Loucy (cell line): ENCODE measurements around the gene LUC7L3.

ENCODE experiments used
- H2AFZ ChIP-seq: fragments of 200-600 bp; sonication (generic); 2 replicates; pipeline ENCODE4 v1.6.0; 2016; ENCODE audit warnings: antibody characterized with exemption, mild to moderate bottlenecking, low read length, moderate library complexity
- H3F3A ChIP-seq: fragments of 200-600 bp; 2 replicates; pipeline ENCODE4 v1.6.0; 2016; ENCODE audit warnings: antibody characterized with exemption, low read depth, mild to moderate bottlenecking
- H3K27me3 ChIP-seq: fragments of 200-600 bp; sonication (generic); 2 replicates; pipeline ENCODE4 v1.6.1; 2014; ENCODE audit warnings: low read length, mild to moderate bottlenecking; ENCODE audit not compliant: insufficient read depth, poor library complexity, severe bottlenecking
- H3K36me3 ChIP-seq: fragments of 200-600 bp; sonication (generic); 2 replicates; pipeline ENCODE4 v1.6.1; 2016; ENCODE audit warnings: low read length; ENCODE audit not compliant: insufficient read depth
- H3K4me1 ChIP-seq: fragments of 200-600 bp; sonication (generic); 2 replicates; pipeline ENCODE4 v1.5.1; 2014; ENCODE audit warnings: low read length, mild to moderate bottlenecking; ENCODE audit not compliant: insufficient read depth, poor library complexity, severe bottlenecking
- H3K4me2 ChIP-seq: fragments of 200-600 bp; sonication (generic); 2 replicates; pipeline ENCODE4 v1.6.0; 2014; ENCODE audit warnings: antibody characterized with exemption, low read length, low read depth, mild to moderate bottlenecking; ENCODE audit not compliant: poor library complexity, severe bottlenecking
- H3K4me3 ChIP-seq: fragments of 200-600 bp; sonication (generic); 2 replicates; pipeline ENCODE4 v1.5.1; 2014; ENCODE audit warnings: low read length, mild to moderate bottlenecking, mixed read lengths; ENCODE audit not compliant: poor library complexity, severe bottlenecking
- H3K79me2 ChIP-seq: fragments of 200-600 bp; sonication (generic); 2 replicates; pipeline ENCODE4 v1.6.1; 2014; ENCODE audit warnings: low read length; ENCODE audit not compliant: insufficient read depth
- H3K9ac ChIP-seq: fragments of 200-600 bp; sonication (generic); 2 replicates; pipeline ENCODE4 v1.6.0; 2014; ENCODE audit warnings: mild to moderate bottlenecking, low read depth, low read length, moderate library complexity; ENCODE audit not compliant: poor library complexity, severe bottlenecking
- H3K9me2 ChIP-seq: fragments of 200-600 bp; sonication (generic); replicated peaks from 2 replicates; pipeline ENCODE4 v1.6.1; 2016; ENCODE audit warnings: low read depth, low read length, mixed read lengths
- H3K9me3 ChIP-seq: fragments of 200-600 bp; sonication (generic); 2 replicates; pipeline ENCODE4 v1.6.1; 2014; ENCODE audit warnings: mild to moderate bottlenecking, antibody characterized with exemption, low read length, low read depth; ENCODE audit not compliant: insufficient read depth
- H4K20me1 ChIP-seq: fragments of 200-600 bp; sonication (generic); 2 replicates; pipeline ENCODE4 v1.6.0; 2014; ENCODE audit warnings: antibody characterized with exemption, low read length, mild to moderate bottlenecking; ENCODE audit not compliant: insufficient read depth, poor library complexity, severe bottlenecking
- CTCF ChIP-seq: fragments of 200-600 bp; sonication (generic); conservative IDR thresholded peaks from 2 replicates; pipeline ENCODE4 v1.5.1; 2014; ENCODE audit warnings: mild to moderate bottlenecking, antibody characterized with exemption, low read length
- EZH2phosphoT487 ChIP-seq: fragments of 200-600 bp; IDR thresholded peaks from 2 replicates; pipeline ENCODE4 v1.6.1; 2018; ENCODE audit warnings: antibody characterized with exemption, mild to moderate bottlenecking, moderate library complexity, borderline replicate concordance

LUC7L3 gene

GRCh38 chr17:50735287-50735686, 15.9 kb downstream of the LUC7L3 start:
- no peaks in the 10 kb centered on the region for H3K27me3 ChIP-seq
- H3K79me2 ChIP-seq = peaks cover 99% of the 10 kb centered on the region
- H4K20me1 ChIP-seq = peaks cover 98% of the 10 kb centered on the region
- H3K9me2 ChIP-seq = no peaks in the 10 kb centered on the region
- H3F3A ChIP-seq = no peaks in the 10 kb centered on the region
- no peaks in the 10 kb centered on the region for H3K9me3 ChIP-seq
- no peak for TF ChIP-seq CTCF
- TF ChIP-seq EZH2phosphoT487 = no peak
- no peak overlapping the region for H3K9ac ChIP-seq
- no peak overlapping the region for H3K4me2 ChIP-seq
- no peak overlapping the region for H2AFZ ChIP-seq
- H3K4me3 ChIP-seq = no peak overlapping the region
- H3K36me3 ChIP-seq = peaks cover 45% of the 10 kb centered on the region
- peaks cover 4% of the 10 kb centered on the region for H3K4me1 ChIP-seq

GRCh38 chr17:50737118-50737698, 17.8 kb downstream of the LUC7L3 start:
- H3K79me2 ChIP-seq = peaks cover 81% of the 10 kb centered on the region
- H3K9me2 ChIP-seq = no peaks in the 10 kb centered on the region
- H4K20me1 ChIP-seq = peaks cover 89% of the 10 kb centered on the region
- H3K27me3 ChIP-seq = no peaks in the 10 kb centered on the region
- no peaks in the 10 kb centered on the region for H3K4me1 ChIP-seq
- no peak overlapping the region for H3K9ac ChIP-seq
- H3K36me3 ChIP-seq = peaks cover 65% of the 10 kb centered on the region
- no peaks in the 10 kb centered on the region for H3K9me3 ChIP-seq
- TF ChIP-seq EZH2phosphoT487 = no peak
- TF ChIP-seq CTCF = no peak
- H3K4me3 ChIP-seq = no peak overlapping the region
- H2AFZ ChIP-seq = no peak overlapping the region
- no peaks in the 10 kb centered on the region for H3F3A ChIP-seq
- H3K4me2 ChIP-seq = no peak overlapping the region

- H3F3A ChIP-seq = no peaks in the 10 kb centered on the region
- no peaks in the 10 kb centered on the region for H3K9me2 ChIP-seq
- no peaks in the 10 kb centered on the region for H3K4me1 ChIP-seq
- no peaks in the 10 kb centered on the region for H3K9me3 ChIP-seq
- TF ChIP-seq EZH2phosphoT487 = no peak
- no peak for TF ChIP-seq CTCF
- H3K36me3 ChIP-seq = peaks cover 80% of the 10 kb centered on the region
- H3K9ac ChIP-seq = no peak overlapping the region
- no peak overlapping the region for H3K4me2 ChIP-seq
- no peak overlapping the region for H2AFZ ChIP-seq
- H4K20me1 ChIP-seq = peaks cover 72% of the 10 kb centered on the region
- H3K27me3 ChIP-seq = no peaks in the 10 kb centered on the region
- H3K4me3 ChIP-seq = no peak overlapping the region
- peaks cover 63% of the 10 kb centered on the region for H3K79me2 ChIP-seq
These were observed 19.7 kb downstream of the LUC7L3 start for GRCh38 chr17:50739098-50739497.
